GM19467 (cell line): ENCODE measurements around the gene GPR62.

Source experiments
- ATAC-seq: cut with Tn5 transposase; IDR thresholded peaks from one replicate; pipeline ENCODE4 v1.9.1; 2021; ENCODE audit warnings: mild to moderate bottlenecking, moderate library complexity; ENCODE audit not compliant: unreplicated experiment

GPR62 gene

GRCh38 chr3:51937611-51938450 lies 17.4 kb upstream of the GPR62 start:
- ATAC-seq, result no peak

GRCh38 chr3:51938780-51939425 lies 16.3 kb upstream of the GPR62 start:
- ATAC-seq, result no peak

GRCh38 chr3:51940648-51941462 lies 14.3 kb upstream of the GPR62 start:
- no peak for ATAC-seq

- ATAC-seq, result no peak
Measured at GRCh38 chr3:51941463-51941797, 13.8 kb upstream of the GPR62 start.

- peak; percentile 90 for ATAC-seq
Measured at GRCh38 chr3:51941798-51942602, 13.2 kb upstream of the GPR62 start, which contains the start of the genes PARP3 and RRP9. Gene PARP3, plus strand, starts transcription at chr3:51942363. Its CDS starts 993 bp downstream, at chr3:51943356. Gene RRP9, minus strand, starts transcription at chr3:51941904. Its CDS starts 37 bp downstream, at chr3:51941867.

- no peak for ATAC-seq
Measured at GRCh38 chr3:51942603-51943450, 12.4 kb upstream of the GPR62 start.

- ATAC-seq, result no peak
Measured at GRCh38 chr3:51943451-51944391, 11.5 kb upstream of the GPR62 start.

- ATAC-seq, result no peak
Measured at GRCh38 chr3:51944451-51945021, 10.6 kb upstream of the GPR62 start.

GRCh38 chr3:51945031-51945840 lies 9.9 kb upstream of the GPR62 start:
- no peak for ATAC-seq

GRCh38 chr3:51945926-51946705 lies 9.1 kb upstream of the GPR62 start:
- no peak for ATAC-seq

- ATAC-seq, result no peak
Measured at GRCh38 chr3:51946796-51947195, 8.4 kb upstream of the GPR62 start.

GRCh38 chr3:51947215-51947900 lies 7.8 kb upstream of the GPR62 start:
- no peak for ATAC-seq

GRCh38 chr3:51948016-51948580 lies 7.1 kb upstream of the GPR62 start:
- ATAC-seq, result no peak

- ATAC-seq, result no peak
Measured at GRCh38 chr3:51949121-51949520, 6.1 kb upstream of the GPR62 start.

GRCh38 chr3:51950899-51951298 lies 4.3 kb upstream of the GPR62 start:
- no peak for ATAC-seq

GRCh38 chr3:51953445-51953844 lies 1.7 kb upstream of the GPR62 start:
- no peak for ATAC-seq
